ENCODE data around the gene CACNA1E. TPM values are rescaled to one million over a fixed set of nuclear protein-coding genes. Genes with fewer than 3 reads are reported as not detected.
A peak's percentile ranks its signal among the peaks of the same experiment; 100 is the strongest.

The CACNA1E gene
- polyA plus RNA-seq, 2 donors, result 0.01 TPM; not detected in 1

- 81 to 90% methylated on average over 6 of the region's 6 CpGs for WGBS, 2 donors
- Histone ChIP-seq H3K27ac (ENCODE audit: low read depth in 2 of 2, low read length in 1 of 2) (no peak overlapping the region), H3K27me3 (ENCODE audit: control insufficient read depth in 1 of 2, insufficient read depth in 2 of 2, low read length in 2 of 2) (peaks cover 0 to 2% of the 10 kb centered on the region in 2 donors), H3K9me3 (ENCODE audit: control insufficient read depth in 2 of 2, insufficient read depth in 1 of 2, low read depth in 1 of 2, low read length in 1 of 2) (no peaks in the 10 kb centered on the region), H3K36me3 (ENCODE audit: control insufficient read depth in 2 of 2, insufficient read depth in 2 of 2, low read length in 1 of 2) (no peaks in the 10 kb centered on the region), H3K4me3 (ENCODE audit: low read depth in 1 of 2, low read length in 2 of 2) (no peak overlapping the region), H3K4me1 (ENCODE audit: control insufficient read depth in 2 of 2, insufficient read depth in 2 of 2, low read length in 1 of 2) (no peaks in the 10 kb centered on the region)
Observed at GRCh38 chr1:181632960-181633359, 149.6 kb downstream of the CACNA1E start.

- no peak overlapping the region for H3K4me3 ChIP-seq (ENCODE audit: low read depth in 1 of 2, low read length in 2 of 2)
- no peaks in the 10 kb centered on the region for H3K9me3 ChIP-seq (ENCODE audit: control insufficient read depth in 2 of 2, insufficient read depth in 1 of 2, low read depth in 1 of 2, low read length in 1 of 2)
- H3K27ac ChIP-seq (ENCODE audit: low read depth in 2 of 2, low read length in 1 of 2), result no peak overlapping the region
- no peaks in the 10 kb centered on the region for H3K36me3 ChIP-seq (ENCODE audit: control insufficient read depth in 2 of 2, insufficient read depth in 2 of 2, low read length in 1 of 2)
- 21 to 67% methylated on average over 1 of the region's 1 CpG for WGBS, 2 donors
- H3K27me3 ChIP-seq (ENCODE audit: control insufficient read depth in 1 of 2, insufficient read depth in 2 of 2, low read length in 2 of 2), result peaks cover 0 to 2% of the 10 kb centered on the region in 2 donors
- no peaks in the 10 kb centered on the region for H3K4me1 ChIP-seq (ENCODE audit: control insufficient read depth in 2 of 2, insufficient read depth in 2 of 2, low read length in 1 of 2)
Observed at GRCh38 chr1:181635110-181635509, 151.8 kb downstream of the CACNA1E start.

DNA sequence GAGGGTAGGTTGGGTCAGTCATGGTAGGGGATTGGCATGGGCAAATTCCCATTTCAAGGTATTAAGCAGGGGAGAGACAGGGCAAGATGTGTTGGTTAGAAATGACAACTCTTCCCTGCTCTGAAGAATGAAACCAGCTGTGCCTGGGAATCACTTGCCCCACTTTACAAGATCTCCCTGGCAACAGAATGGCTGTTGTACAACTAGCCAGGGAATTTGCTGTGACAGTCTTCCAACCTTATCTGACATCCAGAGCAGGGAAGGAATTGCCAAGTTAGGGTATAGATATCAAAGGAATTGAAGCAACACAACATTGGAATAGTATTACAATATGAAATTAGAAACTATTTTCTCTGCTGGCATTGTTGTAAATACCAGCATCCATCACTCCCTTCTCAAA is 154.7 kb downstream of the CACNA1E start:
- Histone ChIP-seq H3K4me1 (ENCODE audit: control insufficient read depth in 2 of 2, insufficient read depth in 2 of 2, low read length in 1 of 2) (no peaks in the 10 kb centered on the region), H3K27me3 (ENCODE audit: control insufficient read depth in 1 of 2, insufficient read depth in 2 of 2, low read length in 2 of 2) (no peaks in the 10 kb centered on the region), H3K4me3 (ENCODE audit: low read depth in 1 of 2, low read length in 2 of 2) (no peak overlapping the region), H3K9me3 (ENCODE audit: control insufficient read depth in 2 of 2, insufficient read depth in 1 of 2, low read depth in 1 of 2, low read length in 1 of 2) (no peaks in the 10 kb centered on the region), H3K36me3 (ENCODE audit: control insufficient read depth in 2 of 2, insufficient read depth in 2 of 2, low read length in 1 of 2) (no peaks in the 10 kb centered on the region), H3K27ac (ENCODE audit: low read depth in 2 of 2, low read length in 1 of 2) (no peak overlapping the region)

DNA sequence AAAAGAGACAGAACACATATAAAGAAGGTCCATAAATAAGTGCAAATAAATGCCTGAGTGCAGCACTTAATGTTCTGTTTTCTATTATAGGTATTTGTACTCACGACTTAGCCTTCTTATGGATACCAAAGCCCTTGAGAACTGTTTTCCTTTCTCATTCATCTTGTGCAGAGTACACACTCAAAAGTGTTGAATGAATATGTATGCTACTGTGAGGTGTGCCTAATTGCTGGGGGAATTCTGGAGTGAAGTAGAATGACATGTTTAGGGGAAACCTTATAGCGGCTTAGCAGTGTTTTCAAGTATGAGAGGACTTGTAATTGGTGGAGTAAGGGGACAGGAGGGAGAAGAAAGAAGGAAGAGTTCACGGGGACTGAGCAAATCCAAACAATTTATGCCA is 157.6 kb downstream of the CACNA1E start:
- Histone ChIP-seq H3K27ac (ENCODE audit: low read depth in 2 of 2, low read length in 1 of 2) (no peak overlapping the region), H3K9me3 (ENCODE audit: control insufficient read depth in 2 of 2, insufficient read depth in 1 of 2, low read depth in 1 of 2, low read length in 1 of 2) (no peaks in the 10 kb centered on the region), H3K27me3 (ENCODE audit: control insufficient read depth in 1 of 2, insufficient read depth in 2 of 2, low read length in 2 of 2) (no peaks in the 10 kb centered on the region), H3K4me3 (ENCODE audit: low read depth in 1 of 2, low read length in 2 of 2) (no peak overlapping the region), H3K4me1 (ENCODE audit: control insufficient read depth in 2 of 2, insufficient read depth in 2 of 2, low read length in 1 of 2) (no peaks in the 10 kb centered on the region), H3K36me3 (ENCODE audit: control insufficient read depth in 2 of 2, insufficient read depth in 2 of 2, low read length in 1 of 2) (no peaks in the 10 kb centered on the region)
- WGBS, 2 donors, result 71 to 79% methylated on average over 3 of the region's 3 CpGs

- Histone ChIP-seq H3K27me3 (ENCODE audit: control insufficient read depth in 1 of 2, insufficient read depth in 2 of 2, low read length in 2 of 2) (no peaks in the 10 kb centered on the region), H3K36me3 (ENCODE audit: control insufficient read depth in 2 of 2, insufficient read depth in 2 of 2, low read length in 1 of 2) (no peaks in the 10 kb centered on the region), H3K4me1 (ENCODE audit: control insufficient read depth in 2 of 2, insufficient read depth in 2 of 2, low read length in 1 of 2) (peaks cover 0 to 11% of the 10 kb centered on the region in 2 donors), H3K9me3 (ENCODE audit: control insufficient read depth in 2 of 2, insufficient read depth in 1 of 2, low read depth in 1 of 2, low read length in 1 of 2) (no peaks in the 10 kb centered on the region), H3K4me3 (ENCODE audit: low read depth in 1 of 2, low read length in 2 of 2) (no peak overlapping the region), H3K27ac (ENCODE audit: low read depth in 2 of 2, low read length in 1 of 2) (no peak overlapping the region)
- WGBS, 2 donors, result 27 to 45% methylated on average over 3 of the region's 3 CpGs
Observed at GRCh38 chr1:181643631-181644030, 160.3 kb downstream of the CACNA1E start.

DNA sequence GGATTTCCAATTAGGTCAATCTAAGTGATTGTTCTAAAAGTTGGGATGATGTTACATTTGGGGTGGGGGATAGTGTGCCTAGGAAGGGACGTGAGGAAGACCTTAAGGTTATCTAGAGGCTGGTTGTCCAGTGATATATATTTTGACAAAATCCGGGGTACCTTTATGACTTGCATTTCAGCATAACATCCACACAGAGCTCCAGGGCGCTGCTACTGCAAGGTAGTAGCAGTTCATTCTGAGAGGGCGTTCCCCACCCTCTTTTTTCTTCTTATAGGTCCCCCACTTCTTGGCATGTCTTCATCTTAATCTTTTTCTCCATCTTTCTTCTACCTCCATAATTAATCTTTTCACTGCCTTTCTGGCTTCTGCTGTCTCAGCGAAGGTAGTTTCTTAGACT is 161.9 kb downstream of the CACNA1E start:
- peaks cover 0 to 11% of the 10 kb centered on the region in 2 donors for H3K4me1 ChIP-seq (ENCODE audit: control insufficient read depth in 2 of 2, insufficient read depth in 2 of 2, low read length in 1 of 2)
- no peak overlapping the region for H3K4me3 ChIP-seq (ENCODE audit: low read depth in 1 of 2, low read length in 2 of 2)
- WGBS, 2 donors, result 82 to 84% methylated on average over 5 of the region's 5 CpGs
- no peaks in the 10 kb centered on the region for H3K36me3 ChIP-seq (ENCODE audit: control insufficient read depth in 2 of 2, insufficient read depth in 2 of 2, low read length in 1 of 2)
- H3K27ac ChIP-seq (ENCODE audit: low read depth in 2 of 2, low read length in 1 of 2), result no peak overlapping the region
- no peaks in the 10 kb centered on the region for H3K27me3 ChIP-seq (ENCODE audit: control insufficient read depth in 1 of 2, insufficient read depth in 2 of 2, low read length in 2 of 2)
- H3K9me3 ChIP-seq (ENCODE audit: control insufficient read depth in 2 of 2, insufficient read depth in 1 of 2, low read depth in 1 of 2, low read length in 1 of 2), result no peaks in the 10 kb centered on the region

DNA sequence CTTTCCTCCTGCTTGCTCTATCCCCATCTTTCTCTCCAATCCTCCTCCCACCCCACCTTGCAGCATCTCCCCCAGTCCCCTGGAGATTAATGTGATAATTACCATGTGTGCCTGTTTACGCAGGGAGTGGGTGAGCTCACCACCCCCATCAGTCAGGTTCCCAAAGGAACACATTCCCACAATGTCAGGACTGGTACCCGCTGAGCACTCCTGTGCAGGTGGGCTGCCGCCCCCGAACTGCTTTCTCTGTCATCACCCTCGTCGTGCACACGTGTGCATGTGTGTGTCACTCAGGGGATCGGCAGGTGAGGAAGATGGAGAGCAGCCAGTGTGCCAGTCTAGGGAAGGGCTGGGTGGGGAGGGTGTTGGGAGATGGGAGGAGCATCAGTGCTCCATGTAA is 163.4 kb downstream of the CACNA1E start:
- no peak overlapping the region for H3K4me3 ChIP-seq (ENCODE audit: low read depth in 1 of 2, low read length in 2 of 2)
- no peaks in the 10 kb centered on the region for H3K9me3 ChIP-seq (ENCODE audit: control insufficient read depth in 2 of 2, insufficient read depth in 1 of 2, low read depth in 1 of 2, low read length in 1 of 2)
- WGBS, 2 donors, result 82 to 85% methylated on average over 8 of the region's 8 CpGs
- no peaks in the 10 kb centered on the region for H3K27me3 ChIP-seq (ENCODE audit: control insufficient read depth in 1 of 2, insufficient read depth in 2 of 2, low read length in 2 of 2)
- H3K36me3 ChIP-seq (ENCODE audit: control insufficient read depth in 2 of 2, insufficient read depth in 2 of 2, low read length in 1 of 2), result no peaks in the 10 kb centered on the region
- peak overlapping the region in 1 of 2 donors; percentile 84 for H3K27ac ChIP-seq (ENCODE audit: low read depth in 2 of 2, low read length in 1 of 2)
- peaks cover 0 to 11% of the 10 kb centered on the region in 2 donors for H3K4me1 ChIP-seq (ENCODE audit: control insufficient read depth in 2 of 2, insufficient read depth in 2 of 2, low read length in 1 of 2)

DNA sequence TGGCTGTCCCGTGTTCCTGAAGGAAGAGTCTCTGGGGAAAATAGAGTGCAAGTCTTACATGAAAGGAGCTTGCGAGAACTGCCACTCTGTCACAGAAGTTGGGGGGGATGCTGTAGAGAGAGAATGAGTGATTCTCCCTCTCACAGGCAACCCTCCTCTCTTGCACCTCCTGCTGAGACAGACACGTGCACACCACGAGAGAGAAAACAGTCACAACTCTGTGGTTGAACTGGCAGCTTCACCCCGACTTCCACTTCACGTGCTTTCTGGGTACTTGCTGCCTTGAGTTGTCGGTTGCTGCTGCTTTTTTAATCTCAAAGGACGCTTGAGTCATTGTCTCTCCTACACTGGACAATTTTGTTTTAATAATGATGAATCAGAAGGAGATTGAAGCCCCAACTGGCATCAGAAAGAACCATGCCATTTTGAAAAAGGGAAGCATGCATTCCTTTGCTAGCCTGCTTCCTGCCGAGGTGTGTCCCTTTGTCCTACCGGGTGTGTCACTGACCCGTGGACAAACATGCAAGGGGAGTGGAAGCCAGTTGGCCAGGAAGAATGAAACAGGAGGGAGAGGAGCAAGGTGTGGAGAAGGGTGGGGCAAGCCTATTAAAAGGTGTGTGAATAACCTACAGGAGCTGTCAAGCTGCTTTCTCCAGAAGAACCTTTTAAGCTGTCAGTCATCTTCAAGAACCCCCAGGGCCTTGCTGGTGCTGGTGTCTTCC is 164.2 kb downstream of the CACNA1E start:
- Histone ChIP-seq H3K9me3 (ENCODE audit: control insufficient read depth in 2 of 2, insufficient read depth in 1 of 2, low read depth in 1 of 2, low read length in 1 of 2) (no peaks in the 10 kb centered on the region), H3K27me3 (ENCODE audit: control insufficient read depth in 1 of 2, insufficient read depth in 2 of 2, low read length in 2 of 2) (no peaks in the 10 kb centered on the region), H3K27ac (ENCODE audit: low read depth in 2 of 2, low read length in 1 of 2) (peak overlapping the region; percentile 42 to 84), H3K4me3 (ENCODE audit: low read depth in 1 of 2, low read length in 2 of 2) (no peak overlapping the region), H3K36me3 (ENCODE audit: control insufficient read depth in 2 of 2, insufficient read depth in 2 of 2, low read length in 1 of 2) (no peaks in the 10 kb centered on the region), H3K4me1 (ENCODE audit: control insufficient read depth in 2 of 2, insufficient read depth in 2 of 2, low read length in 1 of 2) (peaks cover 0 to 11% of the 10 kb centered on the region in 2 donors)
- 37 to 43% methylated on average over 11 of the region's 11 CpGs for WGBS, 2 donors

DNA sequence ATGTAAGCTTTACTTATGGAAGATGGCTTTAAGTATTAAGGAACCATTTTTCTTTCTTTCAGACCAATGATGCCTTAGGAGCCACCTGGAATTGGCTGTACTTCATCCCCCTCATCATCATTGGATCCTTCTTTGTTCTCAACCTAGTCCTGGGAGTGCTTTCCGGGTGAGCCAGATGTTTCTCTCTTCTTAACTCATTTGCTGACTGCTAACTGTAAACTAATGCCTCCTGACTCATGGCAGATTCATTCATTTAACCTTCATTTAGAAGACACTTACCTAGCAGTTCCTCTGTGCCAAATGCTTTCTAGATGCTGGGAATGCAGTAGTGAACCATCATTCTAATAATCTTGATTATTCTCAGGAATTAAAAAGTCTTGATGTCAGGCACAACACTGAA is 168.0 kb downstream of the CACNA1E start:
- H3K4me1 ChIP-seq (ENCODE audit: control insufficient read depth in 2 of 2, insufficient read depth in 2 of 2, low read length in 1 of 2), result peaks cover 0 to 9% of the 10 kb centered on the region in 2 donors
- WGBS, 2 donors, result 44 to 61% methylated on average over 1 of the region's 1 CpG
- H3K4me3 ChIP-seq (ENCODE audit: low read depth in 1 of 2, low read length in 2 of 2), result no peak overlapping the region
- no peak overlapping the region for H3K27ac ChIP-seq (ENCODE audit: low read depth in 2 of 2, low read length in 1 of 2)
- H3K9me3 ChIP-seq (ENCODE audit: control insufficient read depth in 2 of 2, insufficient read depth in 1 of 2, low read depth in 1 of 2, low read length in 1 of 2), result no peaks in the 10 kb centered on the region
- no peaks in the 10 kb centered on the region for H3K36me3 ChIP-seq (ENCODE audit: control insufficient read depth in 2 of 2, insufficient read depth in 2 of 2, low read length in 1 of 2)
- peaks cover 0 to 5% of the 10 kb centered on the region in 2 donors for H3K27me3 ChIP-seq (ENCODE audit: control insufficient read depth in 1 of 2, insufficient read depth in 2 of 2, low read length in 2 of 2)

GRCh38 chr1:181655756-181656155 is 172.4 kb downstream of the CACNA1E start:
- WGBS, 2 donors, result 84 to 89% methylated on average over 2 of the region's 2 CpGs
- no peaks in the 10 kb centered on the region for H3K36me3 ChIP-seq (ENCODE audit: control insufficient read depth in 2 of 2, insufficient read depth in 2 of 2, low read length in 1 of 2)
- H3K9me3 ChIP-seq (ENCODE audit: control insufficient read depth in 2 of 2, insufficient read depth in 1 of 2, low read depth in 1 of 2, low read length in 1 of 2), result peaks cover 0 to 2% of the 10 kb centered on the region in 2 donors

More at GRCh38 chr1:181655756-181656155, 172.4 kb downstream of the CACNA1E start:
- H3K4me1 ChIP-seq (ENCODE audit: control insufficient read depth in 2 of 2, insufficient read depth in 2 of 2, low read length in 1 of 2), result no peaks in the 10 kb centered on the region
- peaks cover 0 to 5% of the 10 kb centered on the region in 2 donors for H3K27me3 ChIP-seq (ENCODE audit: control insufficient read depth in 1 of 2, insufficient read depth in 2 of 2, low read length in 2 of 2)
- no peak overlapping the region for H3K27ac ChIP-seq (ENCODE audit: low read depth in 2 of 2, low read length in 1 of 2)
- no peak overlapping the region for H3K4me3 ChIP-seq (ENCODE audit: low read depth in 1 of 2, low read length in 2 of 2)

All from esophagus (tissue), 2 donors.